Activated CD8-positive, alpha-beta memory T cell treated with anti-CD3 and anti-CD28 coated beads, Interleukin-2, amount 50 U/mL, for 24 hours (primary cell): Measurements from ENCODE around the gene C1D.
A peak's percentile ranks its signal among the peaks of the same experiment; 100 is the strongest.
"Not testable (repeated sequence)": the region's sequence is repeated elsewhere in the genome, so short reads cannot be mapped to it uniquely, and the experiment has no call there.

Source experiments
- DNase-seq: peaks from one replicate; pipeline ENCODE4 v3.0.0-alpha.2; 2020; ENCODE audit errors: extremely low read depth

Gene C1D

GRCh38 chr2:68062680-68063387 is at the start of gene C1D:
C1D (minus strand) TSS chr2:68063004; CDS start chr2:68047310, 15,694 bp downstream.
- DNase-seq = peak; percentile 87

DNA sequence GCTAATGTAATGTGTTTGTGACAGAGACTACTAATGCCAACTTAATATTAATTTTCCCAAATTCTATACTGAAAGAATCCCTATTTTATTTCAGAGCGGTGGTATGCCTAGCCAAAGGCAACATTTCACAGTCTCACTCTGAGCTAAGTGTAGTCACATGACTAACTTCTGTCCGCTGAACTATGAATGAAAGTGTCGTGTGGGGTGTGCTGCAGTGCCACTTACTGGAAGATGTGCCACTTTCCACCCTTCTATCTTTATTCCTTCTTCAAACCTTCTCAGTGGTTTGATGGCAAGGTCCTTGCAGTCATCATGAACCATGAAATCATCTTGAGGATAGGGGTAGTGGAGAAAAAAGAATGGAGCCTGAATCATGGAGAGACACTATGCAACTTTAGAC is 47.3 kb upstream of the C1D start:
- DNase-seq = no peak

GRCh38 chr2:68108120-68108519 is 45.3 kb upstream of the C1D start:
- no peak for DNase-seq

GRCh38 chr2:68107475-68107874 is 44.7 kb upstream of the C1D start:
- DNase-seq = no peak

- no peak for DNase-seq
Measured at GRCh38 chr2:68104111-68104835, 41.5 kb upstream of the C1D start.

GRCh38 chr2:68103709-68104055 is 40.9 kb upstream of the C1D start:
- no peak for DNase-seq

- no peak for DNase-seq
Measured at GRCh38 chr2:68103030-68103708, 40.4 kb upstream of the C1D start.

DNA sequence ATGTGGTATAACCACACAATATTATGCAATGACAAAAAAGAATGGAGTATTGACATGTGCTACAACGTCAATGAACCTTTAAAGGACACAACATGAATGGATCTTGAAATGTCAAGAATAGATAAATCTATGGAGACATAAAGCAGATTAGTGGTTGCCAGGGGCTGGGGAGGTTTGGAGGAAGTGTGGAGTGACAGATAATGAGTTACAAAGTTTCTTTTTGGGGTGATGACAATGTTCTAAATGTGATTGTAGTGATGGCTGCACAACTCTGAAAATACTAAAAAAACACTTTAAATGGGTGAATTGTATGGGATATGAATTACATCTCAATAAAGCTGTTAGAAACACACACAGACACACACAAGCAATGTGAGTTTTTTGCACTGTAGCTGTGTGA is 37.4 kb upstream of the C1D start:
- no peak for DNase-seq

- no peak for DNase-seq
Measured at GRCh38 chr2:68099260-68099659, 36.5 kb upstream of the C1D start.

- no peak for DNase-seq
Measured at GRCh38 chr2:68098291-68098797, 35.5 kb upstream of the C1D start.

GRCh38 chr2:68094111-68094510 is 31.3 kb upstream of the C1D start:
- DNase-seq = no peak

GRCh38 chr2:68093634-68094033 is 30.8 kb upstream of the C1D start:
- no peak for DNase-seq

GRCh38 chr2:68091439-68092034 is 28.7 kb upstream of the C1D start:
- DNase-seq = no peak

- no peak for DNase-seq
Measured at GRCh38 chr2:68089961-68090360, 27.2 kb upstream of the C1D start.

GRCh38 chr2:68088940-68089339 is 26.1 kb upstream of the C1D start:
- no peak for DNase-seq

- DNase-seq = no peak
Measured at GRCh38 chr2:68086166-68086565, 23.4 kb upstream of the C1D start.

DNA sequence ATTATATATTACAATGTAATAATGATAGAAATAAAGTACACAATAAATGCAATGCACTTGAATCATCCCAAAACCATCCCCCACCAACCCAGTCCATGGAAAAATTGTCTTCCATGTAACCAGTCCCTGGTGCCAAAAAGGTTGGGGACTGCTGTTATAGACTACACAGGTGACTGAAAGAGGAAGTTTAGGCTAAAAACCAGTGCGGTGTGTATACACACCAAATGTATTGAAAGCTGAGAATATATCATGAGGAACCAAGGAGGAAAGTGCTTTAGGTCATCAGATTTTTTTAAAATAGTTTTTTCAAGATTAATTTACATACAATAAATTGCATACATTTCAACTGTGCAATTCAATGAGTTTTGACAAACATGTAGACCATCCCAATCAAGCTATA is 20.5 kb upstream of the C1D start:
- no peak for DNase-seq

DNA sequence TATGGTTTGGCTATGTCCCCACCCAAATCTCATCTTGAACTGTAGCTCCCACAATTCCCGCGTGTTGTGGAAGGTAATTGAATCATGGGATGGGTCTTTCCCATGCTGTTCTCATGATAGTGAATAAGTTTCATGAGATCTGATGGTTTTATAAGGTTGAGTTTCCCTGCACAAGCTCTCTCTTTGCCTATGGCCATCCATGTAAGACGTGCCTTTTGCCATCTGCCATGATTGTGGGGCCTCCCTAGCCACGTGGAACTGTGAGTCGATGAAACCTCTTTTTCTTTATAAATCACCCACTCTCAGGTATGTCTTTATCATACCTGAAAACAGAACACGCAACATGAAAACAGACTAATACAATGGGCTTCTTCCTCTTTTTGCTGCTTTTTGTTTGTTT is 11.2 kb upstream of the C1D start:
- no peak for DNase-seq

GRCh38 chr2:68063797-68064646 is 1.2 kb upstream of the C1D start:
- DNase-seq = not testable (repeated sequence)

- no peak for DNase-seq
Measured at GRCh38 chr2:68060652-68061051, 2.2 kb downstream of the C1D start.

DNA sequence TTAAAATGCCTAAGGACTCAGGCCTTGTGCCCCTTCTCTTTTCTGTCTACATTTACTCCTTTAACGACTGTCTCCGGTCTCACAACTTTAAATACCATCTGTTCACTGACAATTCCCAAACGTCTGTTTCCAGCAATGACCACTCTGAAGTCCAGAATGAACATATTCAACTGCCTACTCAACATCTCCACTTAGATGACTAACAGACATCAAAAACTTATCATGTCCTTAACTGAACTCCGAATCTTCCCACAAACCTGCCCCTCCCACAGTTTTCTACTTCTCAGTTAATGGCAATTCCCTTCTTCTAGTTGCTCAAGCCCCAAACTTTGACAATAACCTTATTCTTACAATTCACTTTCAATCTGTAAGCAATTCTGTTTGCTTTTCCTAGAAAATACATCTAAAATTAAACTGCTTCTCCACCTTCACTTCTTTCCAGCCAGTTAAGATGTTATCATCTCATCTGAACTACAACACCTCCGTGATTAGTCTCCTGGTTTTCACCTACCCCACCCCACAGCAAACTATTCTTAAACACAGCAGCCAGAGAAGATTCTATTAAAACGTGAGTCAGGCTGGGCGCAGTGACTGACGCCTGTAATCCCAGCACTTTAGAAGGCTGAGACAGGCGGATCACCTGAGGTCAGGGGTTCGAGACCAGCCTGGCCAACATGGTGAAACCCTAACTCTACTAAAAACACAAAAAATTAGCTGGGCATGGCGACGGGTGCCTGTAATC is 2.8 kb downstream of the C1D start:
- DNase-seq = no peak
